GM23338 (cell line): Measurements from ENCODE around the gene TMEM229A. TPM values are rescaled to one million over a fixed set of nuclear protein-coding genes. Genes with fewer than 3 reads are reported as not detected.

Experiments used
- ATAC-seq: fragments of 200-7000 bp; cut with Tn5 transposase; 3 replicates; pipeline ENCODE4 v1.9.1; 2020
- DNase-seq: peaks from one replicate; pipeline ENCODE4 v3.0.0-alpha.2; 2015; ENCODE audit warnings: low spot score
- H2AFZ ChIP-seq: fragments of 200-600 bp; sonication (generic); 2 replicates; pipeline ENCODE4 v1.8.0; 2016; ENCODE audit warnings: antibody characterized with exemption, mild to moderate bottlenecking, moderate library complexity
- H3F3A ChIP-seq: fragments of 200-600 bp; sonication (generic); replicated peaks from 2 replicates; pipeline ENCODE4 v1.8.0; 2017; ENCODE audit warnings: antibody characterized with exemption, mixed run types, low read depth
- H3K27ac ChIP-seq: fragments of 200-600 bp; sonication (generic); 2 replicates; pipeline ENCODE4 v1.6.1; 2016; ENCODE audit warnings: low read depth
- H3K27me3 ChIP-seq: fragments of 200-600 bp; sonication (generic); 2 replicates; pipeline ENCODE4 v1.8.0; 2016; ENCODE audit warnings: mild to moderate bottlenecking, mixed run types, moderate library complexity; ENCODE audit not compliant: insufficient read depth
- H3K36me3 ChIP-seq: fragments of 200-600 bp; sonication (generic); 2 replicates; pipeline ENCODE4 v1.8.0; 2016; ENCODE audit warnings: mild to moderate bottlenecking; ENCODE audit not compliant: insufficient read depth
- H3K4me1 ChIP-seq: fragments of 200-600 bp; sonication (generic); 2 replicates; pipeline ENCODE4 v1.8.0; 2016; ENCODE audit warnings: mild to moderate bottlenecking, moderate library complexity; ENCODE audit not compliant: insufficient read depth
- H3K4me2 ChIP-seq: fragments of 200-600 bp; sonication (generic); 2 replicates; pipeline ENCODE4 v1.7.1; 2017; ENCODE audit warnings: mixed run types
- H3K4me3 ChIP-seq: fragments of 200-600 bp; sonication (generic); 2 replicates; pipeline ENCODE4 v1.6.1; 2016; ENCODE audit warnings: mixed run types
- H3K79me2 ChIP-seq: fragments of 200-600 bp; sonication (generic); replicated peaks from 2 replicates; pipeline ENCODE4 v1.8.0; 2017; ENCODE audit warnings: mild to moderate bottlenecking; ENCODE audit not compliant: insufficient read depth
- H3K9me2 ChIP-seq: fragments of 200-600 bp; sonication (generic); 2 replicates; pipeline ENCODE4 v1.8.0; 2017; ENCODE audit not compliant: insufficient read depth
- H4K20me1 ChIP-seq: fragments of 200-600 bp; sonication (generic); replicated peaks from 2 replicates; pipeline ENCODE4 v1.8.0; 2017; ENCODE audit warnings: mild to moderate bottlenecking; ENCODE audit not compliant: insufficient read depth
- H3K27ac Mint-ChIP-seq: 2 replicates; pipeline ENCODE4 v1.8.0; 2020; ENCODE audit warnings: inconsistent platforms, mild to moderate bottlenecking, moderate library complexity, mixed read lengths
- H3K27me3 Mint-ChIP-seq: 3 replicates; pipeline ENCODE4 v1.8.0; 2022; ENCODE audit warnings: low read depth, mild to moderate bottlenecking, moderate library complexity, mixed read lengths, inconsistent platforms; ENCODE audit not compliant: insufficient read depth, poor library complexity
- H3K36me3 Mint-ChIP-seq: 3 replicates; pipeline ENCODE4 v1.8.0; 2021; ENCODE audit warnings: low read depth, mild to moderate bottlenecking, inconsistent platforms, moderate library complexity, mixed read lengths
- H3K4me1 Mint-ChIP-seq: 3 replicates; pipeline ENCODE4 v1.8.0; 2020; ENCODE audit warnings: mild to moderate bottlenecking, inconsistent platforms, mixed read lengths
- H3K4me3 Mint-ChIP-seq: 3 replicates; pipeline ENCODE4 v1.8.0; 2021; ENCODE audit warnings: moderate library complexity, mild to moderate bottlenecking, inconsistent platforms, mixed read lengths
- H3K9me3 Mint-ChIP-seq: 3 replicates; pipeline ENCODE4 v1.8.0; 2020; ENCODE audit warnings: moderate library complexity, mild to moderate bottlenecking, inconsistent platforms, mixed read lengths
- CREB1 ChIP-seq: fragments of 250-450 bp; sonication (Bioruptor Pico); IDR thresholded peaks from 2 replicates; pipeline ENCODE4 v1.5.0; 2020; ENCODE audit warnings: low read depth, mild to moderate bottlenecking, moderate library complexity
- CTCF ChIP-seq, 2 experiments: fragments of 200-600 bp in 1 of 2; sonication (generic) in 1 of 2; conservative IDR thresholded peaks; 2 replicates each; pipeline versions ENCODE4 v1.5.1 to v1.6.1; 2016 to 2017; ENCODE audit warnings: antibody characterized with exemption in 2 of 2, low read depth in 2 of 2, mild to moderate bottlenecking in 2 of 2, moderate library complexity in 1 of 2
- ETS1 ChIP-seq: IDR thresholded peaks from 2 replicates; pipeline ENCODE4 v1.6.1; 2016; ENCODE audit warnings: antibody characterized with exemption
- EZH2 ChIP-seq: fragments of 200-600 bp; sonication (generic); IDR thresholded peaks from one replicate; pipeline ENCODE4 v1.8.0; 2017; ENCODE audit warnings: antibody characterized with exemption, mild to moderate bottlenecking, low read depth; ENCODE audit not compliant: unreplicated experiment
- EZH2phosphoT487 ChIP-seq: fragments of 200-600 bp; sonication (generic); IDR thresholded peaks from one replicate; pipeline ENCODE4 v1.8.1; 2018; ENCODE audit warnings: antibody characterized with exemption; ENCODE audit not compliant: unreplicated experiment
- JUNB ChIP-seq: IDR thresholded peaks from one replicate; pipeline ENCODE4 v1.6.1; 2016; ENCODE audit warnings: antibody characterized with exemption; ENCODE audit not compliant: unreplicated experiment
- NANOG ChIP-seq: IDR thresholded peaks from 2 replicates; pipeline ENCODE4 v1.6.1; 2016; ENCODE audit warnings: antibody characterized with exemption, borderline replicate concordance
- POLR2AphosphoS5 ChIP-seq: IDR thresholded peaks from 2 replicates; pipeline ENCODE4 v1.6.1; 2016; ENCODE audit warnings: antibody characterized with exemption, low read depth
- REST ChIP-seq: IDR thresholded peaks from one replicate; pipeline ENCODE4 v1.6.1; 2018; ENCODE audit warnings: antibody characterized with exemption; ENCODE audit not compliant: unreplicated experiment
- STAT1 ChIP-seq: IDR thresholded peaks from one replicate; pipeline ENCODE4 v1.6.1; 2016; ENCODE audit warnings: antibody characterized with exemption; ENCODE audit not compliant: unreplicated experiment
- ZNF114 ChIP-seq: fragments of 250-450 bp; sonication (Bioruptor Pico); IDR thresholded peaks from 2 replicates; pipeline ENCODE4 v1.5.0; 2020; ENCODE audit warnings: mild to moderate bottlenecking, moderate library complexity
- polyA plus RNA-seq: library from polyadenylated mRNA; unstranded; fragments of >200 nt; fragmentation: Nextera tagmentation; extraction: Ambion mirVana; gene quantifications from 2 replicates; pipeline ENCODE4 v1.2.1, GENCODE V29; 2016
- total RNA-seq: library from RNA; depleted of rRNA; stranded (reverse); fragments of >200 nt; shearing (Covaris generic); gene quantifications from 2 replicates; pipeline ENCODE4 v1.2.3, GENCODE V29; 2014

TMEM229A gene
- total and polyA plus RNA-seq, 2 experiments from 2014 or later, result 0.63 to 0.80 TPM

- TF ChIP-seq CTCF (conservative IDR thresholded peaks at IDR 0.05; ENCODE audit: low read depth in 2 of 2), result no peak
Measured at GRCh38 chr7:124022551-124022950, 10.3 kb downstream of the TMEM229A start (continued).

- Mint-ChIP-seq H3K27me3 (no peaks in the 10 kb centered on the region), H3K4me3 (no peak overlapping the region), H3K4me1 (peaks cover 7% of the 10 kb centered on the region), H3K9me3 (no peaks in the 10 kb centered on the region), H3K36me3 (no peaks in the 10 kb centered on the region), H3K27ac (no peak overlapping the region)
- H3K4me3 ChIP-seq, result no peak overlapping the region
- H3K4me2 ChIP-seq, result no peak overlapping the region
- no peaks in the 10 kb centered on the region for H3F3A ChIP-seq
- H4K20me1 ChIP-seq, result no peaks in the 10 kb centered on the region
- no peaks in the 10 kb centered on the region for H3K79me2 ChIP-seq
- ATAC-seq, result no peak
- 0 out of 2 replicates have a peak, but pooled peaks cover 5% of the 10 kb centered on the region for H3K4me1 ChIP-seq
- no peak for DNase-seq
- H3K27ac ChIP-seq, result no peak overlapping the region
- no peaks in the 10 kb centered on the region for H3K36me3 ChIP-seq
- 0 out of 2 replicates have a peak, but pooled peaks cover 6% of the 10 kb centered on the region for H3K9me2 ChIP-seq
- no peaks in the 10 kb centered on the region for H3K27me3 ChIP-seq
- H2AFZ ChIP-seq, result no peak overlapping the region
- no peak for TF ChIP-seq JUNB
- no peak for TF ChIP-seq ETS1
- no peak for TF ChIP-seq STAT1
- no peak for TF ChIP-seq ZNF114 (CRISPR knock-in tag)
- no peak for TF ChIP-seq EZH2
- no peak for TF ChIP-seq CREB1 (CRISPR knock-in tag)
- TF ChIP-seq EZH2phosphoT487, result no peak
- TF ChIP-seq REST, result no peak
- TF ChIP-seq POLR2AphosphoS5, result no peak
- no peak for TF ChIP-seq CTCF (conservative IDR thresholded peaks at IDR 0.05; ENCODE audit: low read depth in 2 of 2)
- no peak for TF ChIP-seq NANOG
Measured at GRCh38 chr7:124020060-124020459, 12.8 kb downstream of the TMEM229A start.
